Transverse colon (tissue), 3 donors: ENCODE data around the gene HLA-E.

Experiments
- POLR2A ChIP-seq: fragments of 450-650 bp; IDR thresholded peaks from one replicate; pipeline ENCODE4 v1.6.1; 2016; ENCODE audit warnings: antibody characterized with exemption, mild to moderate bottlenecking, moderate library complexity
- POLR2AphosphoS5 ChIP-seq, 3 donors: sonication (generic); formaldehyde crosslinking; IDR thresholded peaks; one replicate each; pipeline ENCODE4 v1.6.1; 2016; ENCODE audit warnings: antibody characterized with exemption in 3 of 3

DNA sequence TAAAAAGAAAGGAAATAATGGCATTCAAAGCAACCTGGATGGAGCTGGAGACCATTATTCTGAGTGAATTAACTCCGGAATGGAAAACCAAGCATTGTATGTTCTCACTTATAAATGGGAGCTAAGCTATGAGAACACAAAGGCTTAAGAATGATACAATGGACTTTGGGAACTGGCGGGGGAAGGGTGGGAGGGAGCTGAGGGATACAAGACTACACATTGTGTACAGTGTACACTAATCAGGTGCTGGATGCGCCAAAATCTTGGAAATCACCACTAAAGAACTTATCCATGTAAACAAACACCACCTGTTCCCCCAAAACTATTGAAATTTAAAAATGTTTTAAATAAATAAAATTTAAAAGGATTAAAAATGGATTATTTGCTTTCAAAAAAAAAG, 4.1 kb upstream of the HLA-E start:
- TF ChIP-seq POLR2AphosphoS5 (IDR thresholded peaks at IDR 0.05) (no peak), POLR2A (no peak)
